LNCAP (cell line): ENCODE data around the gene C11orf24.

ENCODE experiments used
- TF ChIP-seq, protein P1 (sequence below): fragments of 450-650 bp; IDR thresholded peaks from 2 replicates; pipeline ENCODE4 v1.5.1; 2017; ENCODE audit warnings: mild to moderate bottlenecking

C11orf24 gene

DNA sequence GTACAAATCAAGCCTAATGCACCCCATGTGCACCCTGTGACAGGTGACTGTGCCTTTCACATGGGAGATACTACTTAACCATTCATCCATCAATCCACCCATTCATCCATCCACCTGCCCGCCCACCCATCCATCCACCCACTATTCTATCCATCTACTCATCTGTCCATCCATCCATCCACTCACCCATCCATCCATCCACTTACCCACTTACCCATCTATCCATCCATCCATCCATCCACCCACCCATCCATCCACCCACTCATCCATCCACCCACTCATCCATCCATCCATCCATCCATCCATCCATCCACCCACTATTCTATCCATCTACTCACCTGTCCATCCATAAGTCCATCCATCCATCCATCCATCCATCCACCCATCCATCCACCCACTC lies 7.5 kb downstream of the C11orf24 start:
- TF ChIP-seq, protein P1, sequence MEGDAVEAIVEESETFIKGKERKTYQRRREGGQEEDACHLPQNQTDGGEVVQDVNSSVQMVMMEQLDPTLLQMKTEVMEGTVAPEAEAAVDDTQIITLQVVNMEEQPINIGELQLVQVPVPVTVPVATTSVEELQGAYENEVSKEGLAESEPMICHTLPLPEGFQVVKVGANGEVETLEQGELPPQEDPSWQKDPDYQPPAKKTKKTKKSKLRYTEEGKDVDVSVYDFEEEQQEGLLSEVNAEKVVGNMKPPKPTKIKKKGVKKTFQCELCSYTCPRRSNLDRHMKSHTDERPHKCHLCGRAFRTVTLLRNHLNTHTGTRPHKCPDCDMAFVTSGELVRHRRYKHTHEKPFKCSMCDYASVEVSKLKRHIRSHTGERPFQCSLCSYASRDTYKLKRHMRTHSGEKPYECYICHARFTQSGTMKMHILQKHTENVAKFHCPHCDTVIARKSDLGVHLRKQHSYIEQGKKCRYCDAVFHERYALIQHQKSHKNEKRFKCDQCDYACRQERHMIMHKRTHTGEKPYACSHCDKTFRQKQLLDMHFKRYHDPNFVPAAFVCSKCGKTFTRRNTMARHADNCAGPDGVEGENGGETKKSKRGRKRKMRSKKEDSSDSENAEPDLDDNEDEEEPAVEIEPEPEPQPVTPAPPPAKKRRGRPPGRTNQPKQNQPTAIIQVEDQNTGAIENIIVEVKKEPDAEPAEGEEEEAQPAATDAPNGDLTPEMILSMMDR: no peak

DNA sequence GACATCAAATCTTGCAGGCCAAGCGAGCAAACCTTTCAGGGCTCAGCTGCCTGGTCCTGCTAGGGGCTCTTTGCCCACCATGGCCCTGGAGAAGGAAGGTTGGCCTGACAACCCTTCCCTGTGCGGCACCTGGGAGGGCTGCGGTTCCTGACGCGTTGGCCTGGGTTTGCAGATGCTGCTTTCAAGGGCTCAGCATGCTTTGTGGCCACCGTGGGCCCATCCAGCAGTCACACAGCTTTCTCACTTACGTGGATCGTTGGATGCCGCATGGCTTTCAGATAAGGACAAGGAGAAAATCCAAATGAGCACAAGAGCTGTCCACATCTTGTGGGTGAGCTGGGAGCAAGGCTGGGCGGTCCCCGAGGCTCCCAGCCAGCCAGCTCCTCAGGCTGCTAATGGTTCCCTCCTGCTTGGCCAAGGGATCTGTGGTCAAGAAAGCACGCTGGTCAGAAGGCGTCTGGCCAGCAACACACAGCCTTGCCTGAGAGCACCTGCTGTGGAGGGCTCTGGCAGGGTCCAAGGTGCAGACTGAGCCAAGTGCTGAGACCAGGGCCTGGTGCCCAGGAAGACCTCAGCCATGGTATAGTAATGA lies 8.2 kb downstream of the C11orf24 start:
- TF ChIP-seq, protein P1: no peak

DNA sequence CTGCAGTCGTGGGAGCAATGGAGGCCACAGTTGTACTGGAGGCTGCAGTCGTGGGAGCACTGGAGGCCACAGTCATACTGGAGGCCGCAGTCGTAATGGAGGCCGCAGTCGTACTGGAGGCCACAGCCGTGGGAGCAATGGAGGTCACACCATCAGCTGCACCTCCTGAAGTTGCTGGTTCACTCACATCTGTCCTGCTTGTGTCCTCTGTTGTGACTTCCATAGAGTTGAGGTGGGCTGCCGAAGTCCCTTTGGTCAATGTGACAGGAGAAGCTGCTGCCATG lies 9.3 kb downstream of the C11orf24 start:
- TF ChIP-seq, protein P1: no peak

DNA sequence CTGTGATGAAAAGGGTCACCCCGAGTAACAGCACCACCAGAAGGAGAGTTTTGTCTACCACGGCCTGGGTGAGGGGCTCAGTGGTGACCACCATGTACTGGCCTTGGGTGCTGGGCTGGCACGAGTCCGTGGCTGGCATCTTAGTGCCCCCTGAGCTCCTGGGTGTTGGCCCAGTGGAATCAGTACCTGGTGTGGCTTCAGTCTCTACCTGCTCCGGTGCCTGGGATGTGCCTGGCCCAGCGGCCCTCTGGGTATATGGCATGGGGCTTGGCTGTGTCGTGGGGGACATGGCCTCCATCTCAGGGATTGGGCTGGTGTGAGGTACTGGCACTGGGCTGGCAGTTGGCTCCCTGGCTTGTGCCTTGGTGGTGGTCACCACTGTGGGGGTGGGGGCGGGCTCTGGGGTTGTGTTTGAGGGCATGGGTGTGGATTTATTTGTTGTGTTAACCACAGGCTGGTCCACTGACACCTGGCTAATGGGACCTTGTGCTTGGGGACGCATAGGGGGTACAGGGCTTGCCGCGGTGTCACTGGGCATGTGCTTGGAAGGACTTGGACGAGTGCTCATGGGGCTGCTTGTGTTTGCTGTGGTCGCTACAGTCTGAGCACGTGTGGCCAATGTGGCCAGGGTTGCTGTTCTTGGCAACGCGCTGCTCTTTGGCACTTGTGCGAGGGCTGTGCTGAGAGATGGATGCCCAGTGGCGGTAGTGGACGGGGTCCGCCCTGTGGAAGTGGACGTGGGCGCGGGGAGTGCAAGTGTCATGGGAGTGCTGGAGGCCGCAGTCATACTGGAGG lies 9.8 kb downstream of the C11orf24 start:
- TF ChIP-seq, protein P1: no peak

DNA sequence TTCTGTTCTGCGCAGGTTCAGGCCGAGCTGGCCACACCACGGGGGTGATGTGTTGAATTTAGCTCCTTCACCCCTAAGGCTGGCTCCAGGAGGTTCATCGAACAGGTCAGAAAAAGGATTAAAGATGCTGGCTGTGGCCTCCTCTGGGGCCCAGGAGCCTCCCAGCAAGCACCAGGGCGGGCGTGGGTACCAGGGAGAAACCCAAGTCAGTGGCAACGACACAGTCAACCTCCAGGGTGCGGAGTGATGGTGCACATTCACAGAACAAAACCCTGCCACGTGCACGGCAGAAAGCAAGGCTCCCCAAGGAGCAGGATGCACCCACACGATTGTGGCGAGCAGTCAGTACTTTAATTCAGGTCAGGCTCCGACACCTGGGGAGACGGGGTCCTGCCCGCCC lies 10.8 kb downstream of the C11orf24 start:
- TF ChIP-seq, protein P1: no peak

DNA sequence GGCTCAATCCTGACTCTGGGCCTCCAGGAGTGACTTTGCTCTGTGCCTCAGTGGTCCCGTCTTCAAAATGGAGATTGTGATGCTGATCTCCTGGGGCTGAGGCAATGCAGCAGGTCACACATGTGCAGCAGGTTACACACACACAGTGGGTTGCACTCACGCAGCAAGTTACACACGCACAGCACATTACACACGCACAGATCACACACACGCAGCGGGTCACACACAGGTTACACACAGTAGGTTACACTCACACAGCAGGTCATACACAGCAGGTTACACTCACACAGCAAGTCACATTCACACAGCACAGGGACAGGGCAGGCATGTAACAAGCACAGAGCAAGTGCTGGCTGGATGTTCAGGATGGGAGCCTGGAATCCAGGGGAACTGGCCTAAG lies 11.3 kb downstream of the C11orf24 start:
- TF ChIP-seq, protein P1: no peak

DNA sequence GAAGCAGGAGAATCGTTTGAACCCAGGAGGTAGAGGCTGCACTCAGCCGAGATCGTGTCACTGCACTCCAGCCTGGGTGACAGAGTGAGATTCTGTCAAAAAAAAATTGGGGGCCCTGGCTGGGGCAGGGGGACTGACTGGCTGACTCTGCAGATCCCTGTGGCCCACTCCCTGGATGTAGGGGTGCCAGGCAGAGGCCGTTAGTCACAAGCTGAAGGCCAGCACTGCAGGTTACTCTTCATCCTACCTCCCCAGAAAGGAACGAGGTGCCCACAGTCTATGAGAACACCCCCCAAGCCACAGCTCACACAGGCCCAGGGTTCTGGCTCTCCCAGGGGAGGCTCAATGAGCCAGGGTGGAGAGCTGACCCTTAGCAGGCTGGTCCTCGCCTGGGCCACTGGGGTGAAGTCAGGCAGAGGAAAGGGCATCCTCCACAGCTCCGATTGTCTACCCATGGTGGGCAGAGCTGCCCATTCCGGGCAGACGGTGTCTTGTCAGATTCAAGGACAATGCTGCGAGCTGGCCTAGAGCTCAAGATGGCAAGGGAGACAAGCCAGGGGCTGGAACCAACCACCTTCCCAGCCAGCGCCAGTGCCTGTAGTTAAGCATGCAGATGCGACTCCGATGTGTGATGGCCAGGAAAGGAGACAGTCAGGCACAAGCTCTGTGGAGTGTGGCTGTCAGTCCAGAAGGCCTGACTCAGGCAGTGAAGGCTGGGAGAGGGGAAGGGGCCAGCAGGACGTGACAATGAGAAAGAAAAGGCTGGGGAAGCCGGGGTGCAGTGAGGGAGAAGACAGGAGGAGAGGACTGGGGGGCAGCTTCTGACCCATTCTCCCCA lies 12.4 kb downstream of the C11orf24 start:
- TF ChIP-seq, protein P1: no peak
